Activated T-cell treated with anti-CD3 and anti-CD28 coated beads, Interleukin-2, amount 50 U/mL, for 4 hours (primary cell): Measurements from ENCODE around the gene TMEM143. TPM values are rescaled to one million over a fixed set of nuclear protein-coding genes. Genes with fewer than 3 reads are reported as not detected.
"Not testable (repeated sequence)": the region's sequence is repeated elsewhere in the genome, so short reads cannot be mapped to it uniquely, and the experiment has no call there.

ENCODE experiments used
- ATAC-seq, 2 donors: fragments of 200-7000 bp; cut with Tn5 transposase; one replicate each; pipeline ENCODE4 v1.10.0; 2021
- DNase-seq: peaks from one replicate; pipeline ENCODE4 v3.0.0-alpha.2; 2020
- H3K27me3 Mint-ChIP-seq: one replicate; pipeline ENCODE4 v1.8.0; 2021; ENCODE audit warnings: low read depth, mixed read lengths
- H3K36me3 Mint-ChIP-seq: one replicate; pipeline ENCODE4 v1.8.0; 2022; ENCODE audit warnings: mixed read lengths; ENCODE audit not compliant: insufficient read depth
- H3K4me1 Mint-ChIP-seq: one replicate; pipeline ENCODE4 v1.8.0; 2021; ENCODE audit warnings: low read depth, mixed read lengths
- H3K4me3 Mint-ChIP-seq: one replicate; pipeline ENCODE4 v1.8.0; 2021; ENCODE audit warnings: mild to moderate bottlenecking, moderate library complexity, mixed read lengths
- H3K9me3 Mint-ChIP-seq: one replicate; pipeline ENCODE4 v1.8.0; 2021; ENCODE audit warnings: mixed read lengths
- total RNA-seq, 3 donors: library from RNA; stranded (reverse); gene quantifications; one replicate each; pipeline ENCODE4 v1.2.1, GENCODE V29; 2021

Gene TMEM143
- total RNA-seq, 3 donors from 2014 or later, result 5.2 to 6.4 (median 5.6) TPM

DNA sequence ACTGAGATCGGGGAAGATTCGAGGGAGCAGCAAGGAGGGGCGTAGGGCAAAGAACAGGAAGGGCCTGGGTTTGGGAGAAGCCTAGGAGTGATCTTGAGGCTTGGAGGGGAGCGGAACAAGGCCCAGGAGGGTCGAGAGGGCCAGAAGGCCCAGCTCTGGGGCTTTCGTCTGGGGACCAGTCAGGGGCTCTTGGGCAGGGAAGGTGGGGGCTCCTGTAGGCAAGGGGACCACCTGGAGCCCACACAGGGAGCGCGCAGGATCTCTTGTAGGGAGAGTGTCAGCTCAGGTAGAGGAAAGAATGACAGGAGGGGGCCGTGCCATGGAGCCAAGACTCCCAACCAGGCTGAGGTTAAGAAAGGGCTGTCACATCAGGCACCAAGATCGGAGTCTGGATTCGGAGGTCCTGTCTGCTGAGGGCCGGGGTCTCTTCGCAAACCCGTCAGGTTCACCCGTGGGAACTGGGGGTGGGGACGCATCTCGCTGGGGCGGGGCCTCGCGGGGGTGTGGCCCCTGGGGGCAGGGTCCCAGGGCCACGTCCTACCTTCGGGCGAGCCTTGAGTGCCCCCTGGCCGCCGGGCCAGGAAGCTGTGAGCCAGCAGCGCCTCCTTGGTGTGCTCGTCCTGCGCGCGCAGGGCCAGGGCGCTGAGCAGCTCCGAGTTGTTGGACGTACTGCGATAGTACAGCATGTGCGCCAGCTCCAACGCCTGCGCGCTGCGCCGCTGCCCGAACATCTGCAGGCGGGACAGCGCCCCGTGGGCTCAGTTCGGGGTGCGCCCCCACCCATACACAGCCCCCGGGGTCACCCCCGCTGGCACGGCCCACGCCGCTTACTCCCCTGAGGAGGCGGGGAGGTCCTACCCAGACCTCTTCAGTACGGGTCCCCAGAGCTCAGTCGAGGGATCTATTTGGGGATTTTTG lies 30.0 kb downstream of the TMEM143 start:
- peak; percentile 78 to 80 for ATAC-seq
- H3K4me1 Mint-ChIP-seq, result peaks cover 55% of the 10 kb centered on the region
- peak; percentile 93 for DNase-seq
- peaks cover 11% of the 10 kb centered on the region for H3K36me3 Mint-ChIP-seq
- peak overlapping the region; percentile 89 for H3K4me3 Mint-ChIP-seq
- no peaks in the 10 kb centered on the region for H3K9me3 Mint-ChIP-seq
- no peaks in the 10 kb centered on the region for H3K27me3 Mint-ChIP-seq

DNA sequence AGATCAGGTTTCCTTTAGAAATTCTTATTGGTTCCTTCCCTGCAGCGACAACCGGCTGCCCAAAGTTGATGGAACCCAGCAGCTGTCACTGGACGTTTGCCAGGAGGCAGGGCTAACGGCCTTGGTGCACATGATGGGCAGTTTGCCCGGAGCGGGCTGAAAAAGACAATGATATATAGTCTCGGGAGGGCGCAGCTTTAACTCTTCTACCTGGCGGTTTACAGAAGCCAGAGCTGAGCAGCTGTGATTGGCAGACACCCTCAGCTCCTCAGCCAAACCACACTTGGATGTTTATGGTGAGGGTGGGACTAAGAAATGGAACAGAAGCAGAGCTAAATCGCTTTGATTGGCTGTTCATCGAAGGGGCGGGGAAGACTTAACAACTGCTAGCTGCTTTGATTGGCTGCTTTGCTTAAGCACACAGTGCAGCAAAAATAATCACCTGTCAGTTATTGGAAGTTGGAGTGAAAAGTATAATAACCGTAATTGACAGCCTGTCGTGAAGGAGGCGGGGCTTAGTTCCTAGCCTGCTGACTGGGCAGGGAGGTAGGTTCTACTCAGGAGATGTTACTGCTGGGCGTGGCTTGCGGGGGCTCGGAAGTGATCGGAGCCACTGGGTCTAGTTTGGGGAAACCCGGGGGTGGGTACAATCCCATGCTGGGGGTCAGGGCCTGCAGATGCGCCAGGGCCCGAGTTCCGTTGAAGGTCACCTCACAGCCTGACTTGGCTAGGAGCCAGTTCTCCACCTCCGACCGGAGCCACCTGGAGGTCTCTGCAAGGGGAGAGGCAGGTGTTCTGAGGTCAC lies 30.9 kb downstream of the TMEM143 start:
- H3K36me3 Mint-ChIP-seq, result peaks cover 15% of the 10 kb centered on the region
- peak overlapping the region; percentile 89 for H3K4me3 Mint-ChIP-seq
- DNase-seq (peak; percentile 90), ATAC-seq (peak; percentile 63 to 73)
- peaks cover 61% of the 10 kb centered on the region for H3K4me1 Mint-ChIP-seq
- no peaks in the 10 kb centered on the region for H3K27me3 Mint-ChIP-seq
- H3K9me3 Mint-ChIP-seq, result no peaks in the 10 kb centered on the region

DNA sequence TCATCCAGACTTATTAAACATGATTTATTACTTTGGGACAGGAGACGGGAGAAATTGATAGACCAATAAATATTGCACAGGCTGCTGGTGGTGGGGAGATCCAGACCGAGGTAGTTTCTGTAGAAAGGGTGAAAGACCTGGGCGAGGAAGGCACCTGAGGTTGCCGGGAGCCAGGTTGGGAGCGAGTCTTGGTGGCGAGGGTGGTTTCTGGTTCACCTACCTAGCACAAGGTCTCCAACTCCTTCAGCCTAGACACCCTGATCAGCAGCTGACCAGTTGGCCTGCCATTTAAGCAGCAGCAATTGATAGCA lies 31.4 kb downstream of the TMEM143 start:
- no peaks in the 10 kb centered on the region for H3K9me3 Mint-ChIP-seq
- H3K4me1 Mint-ChIP-seq, result peaks cover 66% of the 10 kb centered on the region
- H3K4me3 Mint-ChIP-seq, result peak overlapping the region; percentile 89
- H3K36me3 Mint-ChIP-seq, result peaks cover 15% of the 10 kb centered on the region
- no peak for ATAC-seq
- DNase-seq, result no peak
- H3K27me3 Mint-ChIP-seq, result no peaks in the 10 kb centered on the region

DNA sequence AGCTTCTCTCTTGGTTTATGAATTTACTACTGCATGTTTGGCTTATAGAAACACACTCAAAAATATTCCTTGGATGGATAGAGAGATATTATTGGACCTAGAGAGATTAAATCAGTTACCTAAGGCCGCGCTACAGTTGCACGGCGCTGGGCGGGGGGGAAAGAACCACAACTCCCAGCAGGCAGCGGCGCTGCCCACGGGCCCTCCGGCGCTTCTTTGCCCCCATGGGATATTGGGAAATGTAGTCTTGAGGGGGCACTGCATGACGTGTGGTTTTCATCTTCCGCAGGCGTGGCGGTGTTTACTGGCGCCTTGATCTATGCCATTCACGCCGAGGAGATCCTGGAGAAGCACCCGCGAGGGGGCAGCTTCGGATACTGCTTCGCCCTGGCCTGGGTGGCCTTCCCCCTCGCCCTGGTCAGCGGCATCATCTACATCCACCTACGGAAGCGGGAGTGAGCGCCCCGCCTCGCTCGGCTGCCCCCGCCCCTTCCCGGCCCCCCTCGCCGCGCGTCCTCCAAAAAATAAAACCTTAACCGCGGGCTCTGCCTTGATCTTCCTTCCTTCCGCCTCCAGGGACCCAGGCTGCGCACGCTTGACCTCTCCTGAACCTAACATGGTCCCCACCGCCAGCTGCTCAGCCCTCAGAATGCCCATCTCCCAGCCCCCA lies 33.6 kb downstream of the TMEM143 start:
- H3K9me3 Mint-ChIP-seq, result no peaks in the 10 kb centered on the region
- DNase-seq, result peak; percentile 72
- H3K27me3 Mint-ChIP-seq, result no peaks in the 10 kb centered on the region
- peaks cover 82% of the 10 kb centered on the region for H3K4me1 Mint-ChIP-seq
- peak overlapping the region; percentile 70 for H3K4me3 Mint-ChIP-seq
- peaks cover 15% of the 10 kb centered on the region for H3K36me3 Mint-ChIP-seq
- ATAC-seq, result peak; percentile 36 to 39

DNA sequence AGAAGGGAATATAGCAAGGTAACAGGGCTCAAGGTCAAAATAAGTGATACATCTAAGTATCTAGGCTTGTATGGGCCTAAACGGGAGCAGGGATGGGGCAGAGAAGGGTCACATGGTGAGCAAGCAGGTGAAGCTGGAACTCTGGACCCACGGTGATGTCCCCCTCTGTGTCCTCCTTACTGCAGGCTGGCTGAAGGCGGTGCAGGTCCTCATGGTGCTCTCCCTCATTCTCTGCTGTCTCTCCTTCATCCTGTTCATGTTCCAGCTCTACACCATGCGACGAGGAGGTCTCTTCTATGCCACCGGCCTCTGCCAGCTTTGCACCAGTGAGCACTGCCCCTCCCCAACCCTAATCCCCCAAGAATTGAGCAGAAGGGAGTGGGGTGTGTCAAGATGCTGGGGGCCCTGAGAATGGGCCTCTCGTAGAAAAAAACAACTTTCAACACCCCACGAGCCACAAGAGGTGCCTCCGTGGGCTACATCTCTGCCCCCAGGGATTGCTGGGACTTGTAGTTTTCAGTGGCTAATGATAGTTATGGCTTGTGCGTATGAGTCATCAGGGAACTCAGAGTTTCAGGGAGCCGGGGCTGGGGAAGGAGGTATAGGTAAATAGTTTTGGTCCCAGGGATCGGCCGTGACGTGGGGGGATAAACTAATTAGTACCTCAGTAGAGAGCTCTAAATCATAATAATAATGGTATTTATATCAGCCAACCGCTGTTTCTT lies 34.4 kb downstream of the TMEM143 start:
- peak overlapping the region; percentile 70 for H3K4me3 Mint-ChIP-seq
- peaks cover 15% of the 10 kb centered on the region for H3K36me3 Mint-ChIP-seq
- peaks cover 82% of the 10 kb centered on the region for H3K4me1 Mint-ChIP-seq
- DNase-seq, result peak; percentile 25
- H3K9me3 Mint-ChIP-seq, result no peaks in the 10 kb centered on the region
- ATAC-seq, result no peak
- no peaks in the 10 kb centered on the region for H3K27me3 Mint-ChIP-seq

DNA sequence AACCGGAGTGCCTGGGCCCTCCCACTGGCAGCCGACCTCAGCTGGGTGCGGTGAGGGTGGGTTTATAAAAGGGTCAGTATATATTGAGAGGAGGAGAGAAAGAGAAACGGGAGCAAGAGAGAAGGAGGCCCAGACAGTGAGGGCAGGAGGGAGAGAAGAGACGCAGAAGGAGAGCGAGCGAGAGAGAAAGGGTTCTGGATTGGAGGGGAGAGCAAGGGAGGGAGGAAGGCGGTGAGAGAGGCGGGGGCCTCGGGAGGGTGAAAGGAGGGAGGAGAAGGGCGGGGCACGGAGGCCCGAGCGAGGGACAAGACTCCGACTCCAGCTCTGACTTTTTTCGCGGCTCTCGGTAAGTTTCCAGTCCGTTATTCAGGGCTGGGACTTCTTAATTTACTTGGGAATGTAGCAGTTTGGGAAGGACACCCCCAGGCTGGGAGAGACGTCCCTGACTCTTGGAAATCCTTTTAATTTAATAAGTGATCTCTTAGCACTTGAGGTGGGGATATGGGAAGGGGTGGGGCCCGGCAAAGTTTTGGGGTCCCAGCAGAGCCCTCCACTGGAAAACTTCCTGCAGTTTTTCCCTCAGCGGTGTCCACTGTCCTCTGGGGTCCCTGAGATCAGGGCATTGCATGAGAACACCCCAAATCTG lies 38.4 kb downstream of the TMEM143 start, which contains the start of gene EMP3:
EMP3 (plus strand) TSS at position 288 of the 646 bp plus-strand sequence. CDS start 1,293 bp downstream, outside the sequence.
- H3K4me1 Mint-ChIP-seq, result peaks cover 87% of the 10 kb centered on the region
- no peaks in the 10 kb centered on the region for H3K27me3 Mint-ChIP-seq
- H3K36me3 Mint-ChIP-seq, result peaks cover 13% of the 10 kb centered on the region
- peak; percentile 80 for DNase-seq
- peak; percentile 44 to 52 for ATAC-seq
- H3K4me3 Mint-ChIP-seq, result peak within 1 kb of the TSS; percentile 86
- no peaks in the 10 kb centered on the region for H3K9me3 Mint-ChIP-seq

DNA sequence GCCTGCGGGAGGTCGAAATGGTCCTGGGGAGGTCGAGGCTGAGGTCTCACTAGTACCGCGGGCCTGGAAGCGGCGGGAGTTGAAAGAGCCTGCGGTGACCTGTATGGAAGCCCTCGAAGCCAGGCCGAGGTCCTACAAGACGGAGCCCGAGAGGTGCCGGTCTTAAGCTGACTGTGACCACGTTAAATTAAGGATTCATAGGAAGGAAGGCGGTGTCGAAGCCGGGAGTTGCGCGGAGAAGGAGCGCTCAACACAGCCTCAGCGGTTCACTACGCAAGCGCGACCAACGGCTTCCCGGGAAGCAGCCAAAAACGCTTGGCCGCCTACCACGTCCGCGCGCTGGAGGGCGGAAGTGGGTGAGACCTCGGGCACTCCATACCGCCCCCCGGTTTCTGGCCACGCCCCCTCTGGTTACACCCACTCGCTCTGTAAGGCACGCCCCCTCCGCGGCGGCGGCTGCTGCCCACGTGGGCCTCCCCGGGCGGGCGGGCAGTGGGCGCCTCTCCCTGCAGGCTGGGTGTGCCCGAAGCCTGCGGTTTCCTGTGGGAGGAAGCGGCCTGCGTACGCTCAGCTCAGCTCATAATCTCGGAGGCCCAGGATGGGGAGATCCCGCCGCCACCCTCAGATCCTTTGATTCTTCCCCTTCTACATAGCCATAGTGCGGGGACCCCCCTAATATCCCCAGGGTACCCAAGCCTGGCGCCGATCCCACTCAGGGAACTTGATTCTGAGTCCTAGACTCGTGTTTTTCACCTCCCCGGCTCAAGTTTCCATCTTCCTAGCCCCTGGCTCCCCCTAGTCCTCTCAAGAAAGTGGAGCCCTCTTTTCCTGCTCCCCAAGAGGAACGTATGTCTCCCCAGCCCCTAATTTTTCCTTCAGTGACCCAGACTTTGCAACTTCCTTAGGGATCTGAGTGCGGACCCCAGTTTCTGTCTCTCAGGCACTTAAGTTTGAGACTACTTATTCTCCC lies 41.8 kb downstream of the TMEM143 start:
- H3K4me1 Mint-ChIP-seq, result peaks cover 62% of the 10 kb centered on the region
- no peaks in the 10 kb centered on the region for H3K27me3 Mint-ChIP-seq
- H3K4me3 Mint-ChIP-seq, result peak overlapping the region; percentile 83
- H3K36me3 Mint-ChIP-seq, result no peaks in the 10 kb centered on the region
- DNase-seq (peak; percentile 100), ATAC-seq (peak; percentile 57 to 64)
- H3K9me3 Mint-ChIP-seq, result no peaks in the 10 kb centered on the region

DNA sequence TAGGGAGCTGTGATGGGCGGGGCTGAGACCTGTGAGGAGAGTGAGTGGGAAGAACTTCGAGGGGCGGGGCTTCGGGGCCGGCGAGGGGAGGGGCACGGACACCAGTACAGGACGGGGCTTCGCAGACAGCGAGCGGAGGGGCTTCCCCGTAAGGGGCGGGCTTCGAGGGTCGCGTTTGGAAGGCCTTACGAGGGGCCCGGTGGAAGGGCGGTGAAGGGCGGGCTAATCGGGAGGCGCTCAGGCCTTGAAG lies 42.4 kb downstream of the TMEM143 start:
- Mint-ChIP-seq H3K9me3 (no peaks in the 10 kb centered on the region), H3K36me3 (no peaks in the 10 kb centered on the region), H3K4me3 (peak overlapping the region; percentile 83), H3K27me3 (no peaks in the 10 kb centered on the region), H3K4me1 (peaks cover 57% of the 10 kb centered on the region)
- peak; percentile 96 for DNase-seq
- peak; percentile 51 to 68 for ATAC-seq

DNA sequence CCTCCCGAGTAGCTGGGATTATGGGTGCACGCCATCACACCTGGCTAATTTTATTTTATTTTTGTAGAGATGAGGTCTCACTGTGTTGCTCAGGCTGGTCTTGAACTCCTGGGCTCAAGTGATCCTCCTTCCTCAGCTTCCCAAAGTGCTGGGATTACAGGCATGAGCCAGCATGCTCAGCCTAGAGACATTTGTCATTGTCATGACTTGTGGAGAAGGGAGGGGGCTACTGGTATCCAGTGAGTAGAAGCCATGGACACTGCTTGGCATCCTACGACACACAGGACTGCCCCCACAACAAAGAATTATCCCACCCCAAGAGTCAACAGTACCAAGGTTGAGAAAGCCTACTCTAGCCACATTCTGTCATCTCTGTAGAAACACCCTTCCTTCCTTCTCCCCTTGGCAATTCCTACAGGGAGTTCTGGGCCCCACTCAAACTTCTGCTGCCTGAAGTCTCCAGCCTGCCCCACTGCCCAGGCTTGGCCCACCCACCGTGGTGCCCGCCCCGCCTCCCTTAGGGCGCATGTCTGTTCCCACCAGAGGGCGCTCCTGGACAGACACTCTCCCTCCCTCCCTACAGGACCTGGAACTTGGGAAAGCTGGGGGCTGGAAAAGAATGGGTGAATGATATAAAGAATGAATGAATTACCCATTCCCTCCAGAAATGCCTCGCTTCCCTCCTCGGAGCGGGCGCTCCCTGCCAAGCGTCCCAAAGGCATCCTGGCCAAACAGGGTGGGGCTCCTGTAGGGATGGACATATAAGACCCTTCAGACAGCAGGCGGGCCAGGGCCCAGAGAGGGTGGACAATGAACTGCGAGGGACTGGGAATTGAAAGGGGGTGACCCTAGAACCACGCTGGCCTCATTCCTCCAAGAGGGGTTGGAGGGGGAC lies 43.8 kb downstream of the TMEM143 start:
- no peaks in the 10 kb centered on the region for H3K9me3 Mint-ChIP-seq
- H3K4me3 Mint-ChIP-seq, result peak overlapping the region; percentile 83
- DNase-seq, result peak; percentile 75
- no peaks in the 10 kb centered on the region for H3K27me3 Mint-ChIP-seq
- H3K36me3 Mint-ChIP-seq, result no peaks in the 10 kb centered on the region
- peaks cover 47% of the 10 kb centered on the region for H3K4me1 Mint-ChIP-seq
- ATAC-seq, result peak; percentile 24 to 35

DNA sequence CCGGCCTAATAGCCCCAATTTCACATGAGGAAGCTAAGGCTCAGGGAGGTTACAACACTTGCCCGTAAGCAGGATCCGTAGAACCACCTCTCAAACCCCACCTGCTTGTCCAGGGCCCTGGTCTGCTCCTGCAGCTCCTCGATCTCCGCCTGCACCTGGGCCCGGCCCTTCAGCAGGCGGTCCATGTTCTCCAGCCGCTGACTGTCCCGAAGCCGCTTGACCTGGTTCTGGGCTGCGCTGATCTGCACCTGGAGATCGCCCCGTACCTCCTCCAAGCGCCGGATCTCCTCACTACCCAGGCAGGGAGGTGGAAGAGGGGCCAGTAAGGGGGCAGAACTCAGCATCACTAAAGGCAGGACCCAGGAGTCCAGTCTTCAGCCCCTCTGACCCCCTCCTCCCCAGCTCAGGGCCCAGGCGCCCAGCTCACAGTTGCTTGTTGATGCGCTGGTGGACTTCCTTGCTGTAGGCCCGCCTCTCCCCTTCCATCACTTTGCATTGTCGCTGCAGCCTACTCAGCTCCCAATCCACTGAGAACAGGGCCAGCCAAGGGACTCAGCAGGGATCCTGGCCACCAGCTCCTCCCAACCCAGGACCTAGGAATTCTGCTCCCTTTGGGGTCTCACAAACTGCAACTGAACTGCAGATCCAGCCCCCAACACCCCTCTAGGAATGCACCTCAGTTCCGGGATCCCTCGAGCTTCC lies 45.3 kb downstream of the TMEM143 start:
- no peak for DNase-seq
- Mint-ChIP-seq H3K4me3 (no peak overlapping the region), H3K4me1 (peaks cover 33% of the 10 kb centered on the region), H3K36me3 (no peaks in the 10 kb centered on the region), H3K9me3 (no peaks in the 10 kb centered on the region), H3K27me3 (no peaks in the 10 kb centered on the region)
- ATAC-seq, result no peak

DNA sequence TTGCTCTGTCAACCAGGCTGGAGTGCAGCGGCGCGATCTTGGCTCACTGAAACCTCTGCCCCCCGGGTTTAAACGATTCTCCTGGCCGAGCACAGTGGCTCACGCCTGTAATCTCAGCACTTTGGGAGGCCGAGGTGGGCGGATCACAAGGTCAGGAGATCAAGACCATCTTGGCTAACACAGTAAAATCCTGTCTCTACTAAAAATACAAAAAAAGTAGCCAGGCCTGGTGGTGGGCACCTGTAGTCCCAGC lies 46.1 kb downstream of the TMEM143 start:
- not testable (repeated sequence) for ATAC-seq, H3K9me3 Mint-ChIP-seq, H3K4me3 Mint-ChIP-seq, H3K36me3 Mint-ChIP-seq, H3K27me3 Mint-ChIP-seq, DNase-seq
- H3K4me1 Mint-ChIP-seq, result peaks cover 25% of the 10 kb centered on the region

DNA sequence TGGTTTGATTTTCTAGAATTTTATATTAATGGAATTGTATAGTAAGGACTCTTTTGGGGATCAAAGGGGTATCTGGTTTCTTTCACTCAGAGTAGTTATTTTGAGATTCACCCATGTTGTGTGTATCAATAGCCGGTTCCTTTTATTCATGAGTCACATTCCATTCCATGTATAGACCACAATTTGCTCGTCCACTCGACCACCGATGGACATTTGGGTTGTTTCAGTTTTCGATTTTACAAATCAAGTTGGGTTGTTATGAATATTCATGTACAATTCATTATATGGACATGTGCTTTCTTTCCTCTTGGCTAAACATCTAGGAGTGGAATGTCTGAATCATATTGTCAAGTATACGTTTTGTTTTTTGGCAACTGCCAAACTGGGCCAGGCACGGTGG lies 48.0 kb downstream of the TMEM143 start:
- Mint-ChIP-seq H3K9me3 (no peaks in the 10 kb centered on the region), H3K36me3 (no peaks in the 10 kb centered on the region), H3K4me3 (no peak overlapping the region), H3K27me3 (no peaks in the 10 kb centered on the region), H3K4me1 (peaks cover 9% of the 10 kb centered on the region)
- DNase-seq (no peak), ATAC-seq (no peak)
